ENCODE measurements around the gene OPN3. TPM values are rescaled to one million over a fixed set of nuclear protein-coding genes. Genes with fewer than 3 reads are reported as not detected.
A peak's percentile ranks its signal among the peaks of the same experiment; 100 is the strongest.

Gene OPN3
- total RNA-seq, 1 donor from 2014 or later: 21.2 TPM

- DNase-seq (ENCODE audit: low spot score): no peak
Observed at GRCh38 chr1:241590719-241591118, 49.5 kb downstream of the OPN3 start.

DNA sequence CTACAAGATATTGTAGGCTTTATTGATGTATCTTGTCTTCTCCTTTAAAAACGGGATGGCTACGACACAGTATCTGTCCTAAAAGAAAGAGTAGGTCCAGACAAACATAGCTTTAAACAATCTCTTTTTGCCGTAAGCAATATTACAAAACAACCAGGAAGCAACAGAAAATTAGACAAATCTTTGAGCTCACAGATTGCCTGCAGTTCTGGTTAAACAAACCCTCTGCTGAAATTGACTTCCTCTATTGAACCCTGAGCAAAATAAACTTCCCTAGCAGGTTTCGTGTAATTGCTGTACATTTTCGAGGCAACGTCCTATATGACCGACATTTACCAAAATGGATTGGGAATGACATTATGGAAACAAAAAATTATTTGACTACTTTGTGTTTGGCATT, 50.6 kb downstream of the OPN3 start:
- DNase-seq (ENCODE audit: low spot score): no peak

DNA sequence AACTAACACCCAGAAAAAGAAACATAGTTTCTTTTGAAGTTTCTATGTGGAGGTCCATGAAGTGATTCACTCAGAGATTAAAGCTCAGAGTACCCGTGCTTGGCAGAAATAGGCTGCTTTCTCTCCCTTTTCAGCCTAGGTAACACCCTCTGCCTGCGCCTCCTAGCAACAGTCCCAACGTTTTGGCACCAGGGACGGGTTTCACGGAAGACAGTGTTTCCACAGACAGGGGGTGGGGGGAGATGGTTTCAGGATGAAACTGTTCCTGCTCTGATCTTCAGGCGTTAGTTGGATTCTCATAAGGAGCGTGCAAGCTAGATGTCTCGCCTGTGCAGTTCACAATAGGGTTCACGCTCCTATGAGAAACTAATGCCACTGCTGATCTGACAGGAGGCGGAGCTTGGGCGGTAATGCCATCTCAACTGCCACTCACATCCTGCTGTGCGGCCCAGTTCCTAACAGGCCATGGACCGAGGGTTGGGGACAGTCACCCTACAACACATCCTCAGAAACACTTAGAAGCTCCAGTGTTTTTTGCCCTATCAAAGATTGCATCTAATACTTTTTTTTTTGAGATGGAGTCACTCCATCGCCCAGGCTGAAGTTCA, 53.2 kb downstream of the OPN3 start:
- no peak for DNase-seq (ENCODE audit: low spot score)

DNA sequence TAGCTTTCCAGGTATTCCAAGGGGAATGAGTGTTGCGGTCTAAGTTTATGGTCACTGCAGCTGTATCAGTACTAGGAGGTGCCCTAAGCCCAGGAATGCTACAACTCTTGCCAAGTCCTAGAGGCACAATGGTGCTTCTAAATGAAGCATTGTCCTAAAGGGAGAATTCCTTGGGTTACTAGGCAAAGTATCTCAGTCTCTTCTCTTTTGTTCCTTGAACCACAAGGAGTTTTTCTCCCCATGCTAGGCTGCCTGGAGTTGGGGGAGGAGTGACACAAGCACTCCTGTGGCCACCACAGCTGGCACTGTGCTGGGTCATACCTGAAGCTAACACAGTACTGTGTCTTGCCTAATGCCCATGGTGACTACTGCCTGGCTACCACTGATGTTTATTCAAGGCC, 57.2 kb downstream of the OPN3 start:
- no peak for DNase-seq (ENCODE audit: low spot score)

GRCh38 chr1:241579434-241579833, 60.7 kb downstream of the OPN3 start:
- no peak for DNase-seq (ENCODE audit: low spot score)

DNA sequence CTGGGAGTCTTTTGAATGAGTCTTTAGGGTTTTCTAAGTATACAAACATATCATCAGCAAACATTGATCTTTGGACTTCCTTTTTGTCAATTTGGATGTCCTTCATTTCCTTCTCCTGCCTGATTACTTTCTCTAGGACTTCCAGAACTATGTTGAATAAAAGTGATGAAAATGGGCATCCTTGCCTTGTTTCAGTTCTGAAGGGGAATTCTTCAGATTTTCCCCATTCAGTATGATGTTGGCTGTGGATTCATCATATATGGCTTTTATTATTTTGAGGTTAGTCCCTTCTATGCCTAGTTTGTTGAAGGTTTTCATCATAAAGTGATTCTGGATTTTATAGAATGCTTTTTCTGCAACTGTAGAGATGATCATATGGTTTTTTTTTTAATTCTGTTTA, 66.0 kb downstream of the OPN3 start:
- DNase-seq (ENCODE audit: low spot score): no peak

DNA sequence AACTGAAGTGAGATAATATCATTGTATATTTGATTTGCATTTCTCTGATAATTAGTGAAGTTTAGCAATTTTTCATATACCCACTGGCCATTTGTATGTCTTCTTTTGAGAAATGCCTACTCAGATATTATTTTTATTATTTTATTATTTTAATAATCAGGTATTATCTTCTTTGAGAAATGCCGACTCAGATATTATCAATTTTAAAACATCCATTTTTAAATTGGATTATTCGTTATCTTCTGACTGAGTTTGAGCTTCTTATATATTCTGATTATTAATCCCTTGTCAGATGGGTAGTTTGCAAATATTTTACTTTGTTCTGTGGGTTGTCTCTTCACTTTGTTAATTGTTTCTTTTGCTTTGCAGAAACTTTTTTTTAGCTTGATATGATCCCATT, 70.3 kb downstream of the OPN3 start:
- no peak for DNase-seq (ENCODE audit: low spot score)

DNA sequence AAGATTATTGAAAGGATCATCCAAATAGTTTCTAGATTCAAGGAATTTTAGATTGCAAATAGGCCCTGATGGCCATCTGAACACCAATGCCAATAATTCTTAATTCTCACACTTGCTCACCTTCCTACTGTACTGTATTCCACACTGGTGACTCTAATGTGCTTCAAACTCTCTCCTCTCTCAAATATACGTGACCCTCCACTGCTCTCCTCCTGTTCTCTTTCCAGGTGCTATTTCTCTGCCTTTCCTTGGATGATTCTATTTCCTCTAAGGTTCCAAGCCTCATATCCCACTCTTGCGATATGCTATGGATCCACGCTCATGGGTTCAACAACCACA, 79.4 kb downstream of the OPN3 start:
- no peak for DNase-seq (ENCODE audit: low spot score)

GRCh38 chr1:241560146-241560848, 79.9 kb downstream of the OPN3 start:
- no peak for DNase-seq (ENCODE audit: low spot score)

GRCh38 chr1:241557551-241558193, 82.5 kb downstream of the OPN3 start:
- no peak for DNase-seq (ENCODE audit: low spot score)

- no peak for DNase-seq (ENCODE audit: low spot score)
Observed at GRCh38 chr1:241557031-241557430, 83.1 kb downstream of the OPN3 start.

DNA sequence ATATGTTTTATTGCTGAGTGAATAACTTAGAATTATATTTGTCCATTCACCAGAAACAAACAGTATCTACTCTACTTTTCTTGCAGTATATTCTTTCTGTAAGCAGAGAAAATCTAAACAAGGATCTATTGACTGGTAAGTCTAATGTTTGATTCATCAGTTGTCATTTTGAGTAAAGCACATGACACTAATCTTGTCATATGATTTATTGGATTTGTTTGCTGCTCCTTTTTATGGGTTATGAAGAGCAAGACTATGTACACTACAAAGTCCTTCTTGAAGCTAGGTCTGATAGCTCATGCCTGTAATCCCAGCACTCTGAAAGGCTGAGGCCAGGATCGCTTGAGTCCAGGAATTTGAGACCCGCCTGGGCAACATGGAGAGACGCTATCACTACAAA, 84.6 kb downstream of the OPN3 start:
- no peak for DNase-seq (ENCODE audit: low spot score)

- DNase-seq (ENCODE audit: low spot score): no peak
Observed at GRCh38 chr1:241553886-241554592, 86.1 kb downstream of the OPN3 start.

DNA sequence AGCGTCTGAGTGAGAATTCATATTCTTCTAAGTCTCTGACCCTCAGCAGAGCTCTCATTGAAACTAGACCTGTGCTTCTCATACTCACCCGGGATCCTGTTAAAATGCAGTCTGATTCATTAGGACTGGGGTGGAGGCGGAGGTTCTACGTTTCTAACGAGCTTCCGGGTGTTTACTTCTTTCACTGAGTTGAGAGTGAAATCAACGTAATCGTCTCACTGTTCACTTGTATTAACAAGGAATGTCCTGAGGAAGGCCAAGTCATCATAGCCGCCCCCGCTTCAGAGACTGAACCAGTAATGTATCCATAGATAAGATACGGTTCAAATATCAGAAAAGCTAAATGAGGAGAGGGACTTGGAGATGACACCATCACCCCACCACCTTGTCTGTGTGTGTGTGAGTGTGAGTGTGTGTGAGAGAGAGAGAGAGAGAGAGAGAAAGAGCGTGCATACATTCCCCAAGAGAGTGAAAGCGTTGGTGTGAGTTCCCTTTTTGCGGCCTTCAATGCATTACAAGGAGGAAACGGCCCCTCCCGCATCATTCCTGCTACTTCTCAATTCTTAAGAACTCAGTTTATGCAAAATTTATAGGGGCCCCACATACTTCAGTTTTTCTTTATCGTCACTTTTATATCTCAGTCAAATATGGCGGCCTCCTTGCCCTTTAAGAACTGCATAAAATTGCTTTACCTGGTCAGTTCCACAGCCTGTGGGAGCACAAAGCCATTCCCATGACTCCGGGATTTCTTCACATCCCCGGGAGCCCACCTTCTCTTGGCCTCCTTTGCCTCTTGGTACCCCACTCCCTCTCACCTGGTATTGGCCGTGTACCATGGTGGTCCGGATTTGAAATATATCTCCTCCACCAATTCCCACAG, 88.2 kb downstream of the OPN3 start:
- peak; percentile 13 for DNase-seq (ENCODE audit: low spot score)

DNA sequence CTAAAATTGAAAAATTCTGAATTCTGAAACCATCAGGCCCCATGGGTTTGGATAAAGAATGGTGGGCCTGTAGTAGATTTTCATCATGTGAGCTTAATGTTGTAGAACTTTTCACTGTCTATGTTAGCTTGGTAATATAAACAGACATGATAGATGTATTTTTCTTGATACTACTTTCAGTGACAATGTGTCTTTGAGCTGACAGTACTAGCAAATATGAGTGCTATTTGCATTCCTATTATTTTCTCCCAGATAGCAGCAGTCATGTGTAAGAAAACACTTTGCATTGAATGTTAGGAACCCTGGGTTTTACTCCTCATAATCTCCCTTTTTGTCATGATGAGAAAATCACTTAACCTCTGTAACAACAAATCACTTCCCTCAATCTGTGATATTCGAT, 89.9 kb downstream of the OPN3 start:
- DNase-seq (ENCODE audit: low spot score): no peak

DNA sequence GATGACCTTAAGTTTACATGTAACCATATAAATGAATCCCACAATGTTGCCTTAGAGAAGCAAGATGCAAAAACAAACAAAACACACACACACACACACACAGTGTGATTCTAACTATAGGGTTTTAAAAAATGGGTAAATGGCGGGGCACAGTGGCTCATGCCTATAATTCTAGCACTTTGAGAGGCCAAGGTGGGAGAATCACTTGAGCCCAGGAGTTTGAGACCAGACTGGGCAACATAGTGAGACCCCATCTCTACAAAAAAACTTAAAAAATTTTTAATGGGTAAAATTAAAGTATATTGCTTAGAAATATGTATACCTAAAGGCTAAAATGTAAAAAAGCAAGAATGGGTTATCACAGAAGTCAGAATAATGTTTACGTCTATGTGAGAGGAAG, 92.2 kb downstream of the OPN3 start:
- no peak for DNase-seq (ENCODE audit: low spot score)

Other genes with a start within 250 kb of the OPN3 start
- 37.1 TPM for gene FH, start 120.6 kb downstream of the OPN3 start, total RNA-seq (ENCODE audit: insufficient read depth, low replicate concordance)
- 4.6 TPM for gene KMO, start 108.0 kb downstream of the OPN3 start, total RNA-seq (ENCODE audit: insufficient read depth, low replicate concordance)
- gene CHML, start within 50 bp of the OPN3 start, total RNA-seq (ENCODE audit: insufficient read depth, low replicate concordance): 31.3 TPM
- gene WDR64, start 11.9 kb upstream of the OPN3 start, total RNA-seq (ENCODE audit: insufficient read depth, low replicate concordance): 1.7 TPM
- 1.2 TPM for gene EXO1, start 207.8 kb upstream of the OPN3 start, total RNA-seq (ENCODE audit: insufficient read depth, low replicate concordance)

Data from umbilical cord (tissue), 2 donors.